Measurements from ENCODE around the gene ASCC3. TPM values are rescaled to one million over a fixed set of nuclear protein-coding genes. Genes with fewer than 3 reads are reported as not detected.
A peak's percentile ranks its signal among the peaks of the same experiment; 100 is the strongest.

The ASCC3 gene
- total RNA-seq, 2 donors from 2014 or later = 61.7 to 81.6 TPM

DNA sequence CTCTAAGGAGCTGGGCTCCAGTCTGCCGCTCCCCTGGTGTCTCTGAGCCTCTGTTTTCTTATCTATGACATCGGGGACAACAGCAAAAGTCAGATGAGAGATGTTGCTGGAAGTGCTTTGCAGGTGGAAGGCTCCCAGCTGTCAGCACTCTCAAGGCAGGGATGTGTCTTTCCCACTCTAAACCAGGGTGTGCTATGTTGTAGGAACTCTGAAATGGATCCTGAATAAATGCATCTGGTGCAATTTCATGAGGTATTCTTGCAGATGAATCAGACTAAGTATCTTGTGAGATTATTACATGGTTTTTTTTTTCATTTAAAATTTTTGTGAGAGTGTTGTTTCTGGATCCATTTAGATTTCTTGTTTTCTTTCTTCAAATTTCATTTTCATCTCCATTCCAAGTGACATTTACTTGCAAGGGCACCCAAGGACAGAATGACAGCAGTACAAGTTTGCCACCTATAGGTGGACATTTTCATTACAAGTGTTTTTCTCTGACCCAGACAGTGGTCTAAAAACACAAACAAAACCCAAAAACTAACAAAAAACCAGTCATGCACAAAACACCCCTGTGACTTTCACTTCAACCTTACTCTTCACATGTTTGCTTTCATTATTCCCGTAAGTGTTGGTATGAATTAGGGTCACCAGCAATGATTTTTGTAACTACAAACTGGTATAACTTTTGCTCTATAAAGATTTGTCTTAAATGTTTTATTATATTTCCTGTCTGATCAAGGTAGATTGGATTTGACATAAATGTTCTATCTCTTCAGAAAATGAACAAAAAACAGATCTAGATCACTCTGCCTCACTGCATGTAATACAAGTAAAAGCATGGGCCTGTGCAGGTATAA, 401.7 kb downstream of the ASCC3 start:
- H3K9me3 Mint-ChIP-seq = no peaks in the 10 kb centered on the region
- H3K4me3 Mint-ChIP-seq = no peak overlapping the region
- peaks cover 18 to 26% of the 10 kb centered on the region in 2 donors for H3K27me3 Mint-ChIP-seq
- DNase-seq (ENCODE audit: low spot score) (no peak), ATAC-seq (no peak)
- no peak overlapping the region for H3K27ac Mint-ChIP-seq
- no peaks in the 10 kb centered on the region for H3K36me3 Mint-ChIP-seq
- peaks cover 0 to 5% of the 10 kb centered on the region in 2 donors for H3K4me1 Mint-ChIP-seq (ENCODE audit: low read depth in 2 of 2)

DNA sequence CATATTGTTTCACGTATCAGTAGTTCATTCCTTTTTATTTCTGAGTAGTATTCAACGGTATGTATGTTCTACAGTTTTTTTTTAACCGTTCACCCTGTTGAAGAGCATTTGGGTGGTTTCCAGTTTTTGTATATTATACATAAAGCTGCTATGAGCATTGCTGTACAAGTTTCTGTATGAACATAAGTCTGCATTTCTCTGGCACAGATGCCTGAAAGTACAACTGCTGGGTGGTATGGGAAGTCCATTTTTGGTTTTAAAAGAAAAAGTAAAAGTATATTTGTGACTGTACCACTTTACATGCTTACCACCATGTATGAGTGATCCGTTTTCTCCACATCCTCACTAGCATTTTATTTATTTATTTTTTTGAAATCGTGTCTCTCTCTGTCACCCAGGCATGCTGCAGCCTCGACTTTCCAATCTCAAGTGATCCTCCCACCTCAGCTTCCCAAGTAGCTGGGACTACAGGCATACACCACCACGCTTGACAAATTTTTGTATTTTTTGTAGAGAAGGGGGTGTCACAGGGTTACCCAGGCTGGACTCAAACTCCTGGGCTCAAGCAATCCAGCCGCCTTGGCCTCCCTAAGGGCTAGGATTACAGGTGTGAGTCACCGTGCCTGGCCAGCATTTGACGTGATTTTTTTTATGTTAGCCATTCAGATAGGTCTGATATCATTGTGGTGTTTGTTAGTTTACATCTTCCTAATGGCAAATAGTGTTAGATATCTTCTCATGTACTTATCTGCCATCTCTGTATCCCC, 405.4 kb downstream of the ASCC3 start:
- peaks cover 0 to 14% of the 10 kb centered on the region in 2 donors for H3K4me1 Mint-ChIP-seq (ENCODE audit: low read depth in 2 of 2)
- no peaks in the 10 kb centered on the region for H3K9me3 Mint-ChIP-seq
- H3K4me3 Mint-ChIP-seq = peak overlapping the region; percentile 46
- ATAC-seq (peak in 1 of 2 donors; percentile 78), DNase-seq (ENCODE audit: low spot score) (no peak)
- peaks cover 29 to 54% of the 10 kb centered on the region in 2 donors for H3K27me3 Mint-ChIP-seq
- H3K36me3 Mint-ChIP-seq = no peaks in the 10 kb centered on the region
- peak overlapping the region in 1 of 2 donors; percentile 59 for H3K27ac Mint-ChIP-seq

DNA sequence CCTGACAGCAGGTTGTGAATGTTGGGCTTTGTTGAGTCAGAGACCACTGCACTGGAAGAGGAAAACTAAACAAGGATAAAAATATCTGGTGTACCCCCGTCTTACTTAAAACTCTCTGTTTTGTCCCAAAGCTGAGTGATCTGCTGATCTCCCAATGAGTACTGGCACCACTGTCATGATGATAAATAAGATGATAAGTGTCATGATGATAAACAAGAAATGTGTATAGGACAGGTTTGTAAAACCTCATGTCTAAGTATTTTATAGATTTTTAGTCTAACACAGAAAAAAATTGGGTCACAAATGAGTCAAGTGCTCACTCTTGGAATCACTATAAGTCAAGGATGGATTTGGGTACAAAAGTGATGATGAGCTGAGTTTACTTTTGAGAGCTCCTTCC, 407.9 kb downstream of the ASCC3 start:
- DNase-seq (ENCODE audit: low spot score) (no peak), ATAC-seq (peak in 1 of 2 donors; percentile 32)
- H3K4me1 Mint-ChIP-seq (ENCODE audit: low read depth in 2 of 2) = peaks cover 0 to 15% of the 10 kb centered on the region in 2 donors
- peak overlapping the region in 1 of 2 donors; percentile 8 for H3K27ac Mint-ChIP-seq
- H3K27me3 Mint-ChIP-seq = peaks cover 39 to 66% of the 10 kb centered on the region in 2 donors
- H3K9me3 Mint-ChIP-seq = no peaks in the 10 kb centered on the region
- H3K4me3 Mint-ChIP-seq = no peak overlapping the region
- H3K36me3 Mint-ChIP-seq = peaks cover under 1% of the 10 kb centered on the region

- H3K36me3 Mint-ChIP-seq = peaks cover 6% of the 10 kb centered on the region
These were observed 408.5 kb downstream of the ASCC3 start for GRCh38 chr6:100472674-100473073.

DNA sequence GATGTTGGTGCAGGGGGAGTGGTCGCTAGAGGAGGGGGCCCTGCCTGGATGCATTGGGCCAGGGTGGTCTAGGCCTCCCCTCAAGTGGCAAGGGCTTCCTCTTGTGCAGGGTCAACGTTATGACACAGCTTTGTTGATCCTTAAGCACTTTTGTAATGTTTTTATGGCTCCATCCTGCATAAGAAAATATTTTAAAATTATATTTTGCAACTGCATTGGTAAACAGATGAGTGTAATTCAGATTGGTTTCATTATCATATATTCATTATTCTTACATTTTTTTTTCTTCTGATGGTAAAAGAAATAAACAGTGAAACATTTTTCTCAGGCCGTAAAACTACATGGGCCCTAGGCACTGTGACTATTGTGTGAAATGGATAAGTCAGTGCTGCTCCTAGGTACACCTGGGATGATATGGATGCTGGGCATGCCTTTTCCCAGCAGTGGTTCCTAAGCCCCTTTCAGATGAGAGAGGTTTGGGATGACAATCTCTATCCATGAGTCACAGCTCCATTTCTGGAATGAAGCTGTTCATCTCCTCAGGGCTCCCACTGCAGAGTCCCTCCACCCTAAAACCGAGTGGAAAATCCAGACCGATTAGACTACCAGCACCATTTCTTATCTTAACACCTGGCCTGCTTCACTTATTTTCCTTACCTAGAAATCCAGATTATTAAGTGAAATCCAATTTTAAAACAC, 410.6 kb downstream of the ASCC3 start:
- DNase-seq (ENCODE audit: low spot score) (no peak), ATAC-seq (no peak)
- Mint-ChIP-seq H3K27me3 (peaks cover 44 to 75% of the 10 kb centered on the region in 2 donors), H3K36me3 (peaks cover 12% of the 10 kb centered on the region), H3K4me1 (ENCODE audit: low read depth in 2 of 2) (peaks cover 3 to 20% of the 10 kb centered on the region in 2 donors), H3K9me3 (no peaks in the 10 kb centered on the region), H3K27ac (no peak overlapping the region), H3K4me3 (no peak overlapping the region)

More at GRCh38 chr6:100472674-100473073, 408.5 kb downstream of the ASCC3 start:
- no peak overlapping the region for H3K4me3 Mint-ChIP-seq
- DNase-seq (ENCODE audit: low spot score) (no peak), ATAC-seq (peak in 1 of 2 donors; percentile 57)
- H3K27ac Mint-ChIP-seq = no peak overlapping the region
- peaks cover 0 to 20% of the 10 kb centered on the region in 2 donors for H3K4me1 Mint-ChIP-seq (ENCODE audit: low read depth in 2 of 2)
- no peaks in the 10 kb centered on the region for H3K9me3 Mint-ChIP-seq
- H3K27me3 Mint-ChIP-seq = peaks cover 44 to 71% of the 10 kb centered on the region in 2 donors

DNA sequence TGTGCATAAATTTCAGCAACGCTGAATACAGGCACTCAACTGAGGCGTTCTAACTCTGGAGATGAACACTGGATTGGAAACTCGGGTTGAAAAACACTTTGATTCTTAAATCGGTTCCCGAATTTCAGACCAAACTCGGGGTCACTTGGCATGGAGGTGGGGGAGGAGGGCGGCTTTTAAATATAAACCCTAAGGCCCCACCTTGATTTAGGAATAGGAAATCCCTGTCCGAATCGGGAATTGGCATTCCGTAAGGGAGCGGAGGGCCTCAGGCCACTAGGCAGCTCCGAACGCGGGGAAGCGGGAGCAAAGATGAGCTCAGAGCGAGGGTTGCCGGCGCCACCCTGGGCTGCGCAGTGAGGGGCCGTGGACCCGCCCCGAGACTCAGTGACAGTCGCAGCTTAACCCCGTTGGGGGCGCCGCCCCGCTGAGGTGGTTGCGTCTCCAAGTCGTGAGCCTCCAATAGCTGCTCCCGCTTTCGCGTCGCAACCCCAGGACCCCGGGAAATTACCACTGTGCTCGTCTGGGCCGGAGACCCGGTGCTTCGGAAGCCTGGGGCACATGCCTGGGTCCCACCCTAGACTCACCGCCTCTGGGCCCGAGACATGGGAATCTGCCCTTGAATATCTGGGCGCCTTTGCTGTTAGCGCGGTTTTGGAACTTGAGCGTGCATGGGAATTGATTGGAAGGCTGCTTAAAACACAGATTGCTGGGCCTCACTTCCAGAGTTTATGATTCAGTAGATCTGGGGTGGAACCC, 411.8 kb downstream of the ASCC3 start:
- DNase-seq (ENCODE audit: low spot score) (no peak), ATAC-seq (no peak)
- Mint-ChIP-seq H3K27ac (no peak overlapping the region), H3K4me3 (no peak overlapping the region), H3K4me1 (ENCODE audit: low read depth in 2 of 2) (peaks cover 3 to 14% of the 10 kb centered on the region in 2 donors), H3K9me3 (no peaks in the 10 kb centered on the region), H3K27me3 (peaks cover 44 to 72% of the 10 kb centered on the region in 2 donors), H3K36me3 (peaks cover 12% of the 10 kb centered on the region)

DNA sequence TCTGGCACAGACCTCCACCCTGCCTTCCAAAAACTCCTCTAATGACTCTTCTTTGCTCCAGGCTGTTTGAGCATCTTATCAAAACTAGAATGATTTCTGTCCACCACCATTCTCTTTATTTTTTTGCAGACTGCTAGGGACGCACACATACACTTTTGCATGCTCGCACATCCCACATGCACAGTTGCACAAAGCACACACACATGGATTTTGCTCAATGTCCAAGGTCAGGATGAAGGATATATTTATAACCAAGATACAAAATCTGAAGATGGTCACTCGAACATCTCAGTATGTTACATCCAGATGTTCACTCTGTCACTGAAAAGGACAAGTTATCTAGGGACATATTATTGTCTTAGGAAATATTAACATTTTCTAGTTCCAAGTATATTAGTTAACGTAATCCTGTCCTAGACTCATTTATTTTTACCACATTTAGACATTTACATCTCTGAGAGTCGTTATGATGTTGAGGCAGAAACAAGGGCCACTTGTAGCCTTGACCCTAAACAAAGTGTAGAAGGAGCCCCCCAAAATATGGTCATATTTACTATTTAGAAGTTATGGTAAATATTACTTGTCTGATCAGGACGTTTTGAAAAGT, 413.0 kb downstream of the ASCC3 start:
- Mint-ChIP-seq H3K4me3 (no peak overlapping the region), H3K27ac (no peak overlapping the region), H3K9me3 (no peaks in the 10 kb centered on the region)

DNA sequence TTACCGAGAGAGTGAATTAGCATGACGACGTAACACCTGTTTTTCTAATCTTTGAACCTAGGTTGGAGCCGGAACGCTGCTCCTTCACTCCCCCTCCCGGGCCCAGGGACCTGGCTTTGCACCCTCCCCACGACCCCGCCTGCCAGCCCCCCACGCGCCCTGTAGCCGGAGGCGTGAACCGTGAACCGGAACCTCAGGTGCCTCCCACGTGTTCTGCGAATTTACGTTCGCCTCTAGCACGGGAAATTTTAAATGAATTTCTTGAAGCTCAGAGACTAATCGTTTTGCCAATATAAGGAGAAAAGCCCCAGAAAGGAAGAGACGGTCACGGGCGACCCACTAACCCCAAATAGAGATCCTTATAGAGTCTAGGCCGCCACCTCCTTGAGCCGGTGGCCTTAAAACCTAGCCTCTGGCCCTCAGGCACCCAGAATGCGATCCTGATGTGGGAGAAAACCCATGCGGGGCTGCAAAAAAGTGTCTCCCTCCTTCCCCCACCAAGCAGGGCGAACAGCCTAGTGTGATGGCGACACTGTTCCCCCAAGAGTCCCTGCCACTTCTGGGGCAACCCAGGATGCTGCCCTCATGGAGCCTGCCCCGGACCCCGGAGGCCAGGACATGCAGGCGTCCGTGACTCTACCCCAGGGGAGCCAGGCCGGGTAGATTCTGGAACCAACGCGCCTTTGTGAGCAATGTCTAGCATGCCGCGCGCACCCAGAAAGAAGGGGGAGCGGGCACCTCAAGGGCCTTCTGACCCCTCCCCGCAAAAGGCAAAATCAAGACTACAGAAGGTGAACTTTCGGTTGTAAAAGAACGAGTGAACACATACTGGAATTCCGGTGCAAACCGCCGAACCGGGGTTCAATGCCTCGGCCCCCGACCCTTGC, 413.8 kb downstream of the ASCC3 start:
- Mint-ChIP-seq H3K27ac (no peak overlapping the region), H3K36me3 (peaks cover 19% of the 10 kb centered on the region), H3K4me3 (no peak overlapping the region), H3K9me3 (no peaks in the 10 kb centered on the region), H3K27me3 (peaks cover 45 to 69% of the 10 kb centered on the region in 2 donors), H3K4me1 (ENCODE audit: low read depth in 2 of 2) (peaks cover 3 to 11% of the 10 kb centered on the region in 2 donors)
- ATAC-seq (no peak), DNase-seq (ENCODE audit: low spot score) (no peak)

More for the DNA sequence above, 413.0 kb downstream of the ASCC3 start:
- ATAC-seq (no peak), DNase-seq (ENCODE audit: low spot score) (no peak)
- Mint-ChIP-seq H3K4me1 (ENCODE audit: low read depth in 2 of 2) (peaks cover 3 to 13% of the 10 kb centered on the region in 2 donors), H3K27me3 (peaks cover 42 to 69% of the 10 kb centered on the region in 2 donors), H3K36me3 (peaks cover 18% of the 10 kb centered on the region)

DNA sequence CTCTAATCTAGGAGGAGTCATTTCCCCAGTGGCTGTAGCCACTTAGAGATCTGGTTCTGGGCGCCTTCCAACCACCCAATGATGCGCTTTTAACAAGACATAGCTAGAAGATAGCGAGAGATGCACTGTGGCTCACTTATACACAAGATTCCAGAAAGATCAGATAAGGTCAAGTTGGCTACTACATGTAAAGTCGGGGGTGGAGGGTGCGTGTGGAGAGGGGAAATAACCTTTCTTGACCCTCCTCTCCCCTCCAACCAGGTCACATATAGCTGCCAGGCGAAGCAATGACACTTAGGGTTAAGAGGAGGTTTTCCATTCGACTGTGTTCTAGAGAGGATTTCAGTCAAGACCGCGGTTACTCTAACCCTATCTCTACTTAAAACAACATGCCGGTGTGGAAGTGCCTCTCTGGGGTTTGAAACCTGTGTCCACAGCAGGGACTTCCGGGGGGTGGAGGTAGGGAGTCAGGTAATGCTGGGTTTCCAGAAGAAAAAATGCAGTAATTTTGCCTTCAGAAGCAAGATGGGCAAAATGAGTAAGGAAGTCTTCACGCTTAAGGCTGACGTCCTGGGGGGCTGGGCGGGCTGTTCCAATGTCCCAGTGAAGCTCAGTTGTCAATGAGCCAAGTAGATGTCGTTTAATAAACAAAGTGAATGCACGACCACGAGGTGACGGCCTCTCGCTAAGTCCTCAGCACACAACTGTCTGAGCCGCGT, 414.6 kb downstream of the ASCC3 start:
- Mint-ChIP-seq H3K27me3 (peaks cover 53 to 69% of the 10 kb centered on the region in 2 donors), H3K4me1 (ENCODE audit: low read depth in 2 of 2) (peaks cover 5 to 19% of the 10 kb centered on the region in 2 donors), H3K9me3 (no peaks in the 10 kb centered on the region), H3K27ac (no peak overlapping the region), H3K36me3 (peaks cover 23% of the 10 kb centered on the region), H3K4me3 (no peak overlapping the region)
- ATAC-seq = no peak
- DNase-seq (ENCODE audit: low spot score) = no peak

- peaks cover 48 to 67% of the 10 kb centered on the region in 2 donors for H3K27me3 Mint-ChIP-seq
- H3K36me3 Mint-ChIP-seq = peaks cover 23% of the 10 kb centered on the region
- no peaks in the 10 kb centered on the region for H3K9me3 Mint-ChIP-seq
- H3K4me1 Mint-ChIP-seq (ENCODE audit: low read depth in 2 of 2) = peaks cover 5 to 19% of the 10 kb centered on the region in 2 donors
- DNase-seq (ENCODE audit: low spot score) (no peak), ATAC-seq (no peak)
- H3K27ac Mint-ChIP-seq = no peak overlapping the region
- peak overlapping the region; percentile 22 for H3K4me3 Mint-ChIP-seq
These were observed 415.3 kb downstream of the ASCC3 start for GRCh38 chr6:100465701-100466409.
